HCT116 (cell line): ENCODE data around the gene FMOD. TPM values are rescaled to one million over a fixed set of nuclear protein-coding genes. Genes with fewer than 3 reads are reported as not detected.

ENCODE experiments used
- ATAC-seq: fragments of 200-7000 bp; cut with Tn5 transposase; 2 replicates; pipeline ENCODE4 v1.9.1; 2020; ENCODE audit warnings: mild to moderate bottlenecking, moderate library complexity
- BruUV-seq: library from RNA; stranded (reverse); fragments of 400-500 nt; replicated peaks from 2 replicates; lab custom pipeline; 2021; lab: Mats Ljungman, UMichigan
- CTCF ChIA-PET: fragments of 300-600 bp; sonication (Branson Sonifier 250); formaldehyde crosslinking; loops from one replicate; lab custom pipeline; 2021; ENCODE audit warnings: antibody characterized with exemption; lab: Charles Lee
- POLR2A ChIA-PET: fragments of 300-600, 350-600 bp; sonication (Branson Sonifier 250); formaldehyde crosslinking; loops from one replicate; lab custom pipeline; 2021; ENCODE audit warnings: antibody characterized with exemption; lab: Charles Lee
- RAD21 ChIA-PET, 2 experiments: fragments of 300-600 bp; sonication (Branson Sonifier 250); formaldehyde crosslinking; loops; one replicate each; lab custom pipeline; 2023; ENCODE audit warnings: low total read pairs in 2 of 2; ENCODE audit not compliant: uncharacterized antibody in 2 of 2, unreplicated experiment in 2 of 2, low non-redundant PET in 1 of 2; lab: Charles Lee
- DNase-seq: peaks from one replicate; pipeline ENCODE4 v3.0.0-alpha.2; 2010; ENCODE audit warnings: low read depth, low spot score
- H2AFZ ChIP-seq: fragments of 200-600 bp; shearing (Covaris generic), sonication (generic); 2 replicates; pipeline ENCODE4 v1.6.1; 2017; ENCODE audit warnings: low read depth, mixed run types, mixed read lengths, antibody characterized with exemption, low read length; ENCODE audit not compliant: poor library complexity, severe bottlenecking
- H3K27ac ChIP-seq: 2 replicates; pipeline ENCODE4 v1.5.1; 2012; ENCODE audit warnings: low read depth, low read length
- H3K27me3 ChIP-seq: fragments of 200-600 bp; sonication (generic); 2 replicates; pipeline ENCODE4 v1.6.1; 2016; ENCODE audit warnings: mixed run types, low read length, mixed read lengths; ENCODE audit not compliant: insufficient read depth
- H3K36me3 ChIP-seq, 2 experiments: fragments of 200-500 bp in 1 of 2; fragments of 200-600 bp in 1 of 2; sonication (Bioruptor generic) in 1 of 2; sonication (generic) in 1 of 2; 2 replicates each; pipeline versions ENCODE4 v1.5.1 to v1.6.1; 2014 to 2016; ENCODE audit warnings: low read length in 2 of 2, inconsistent platforms in 1 of 2, mixed read lengths in 1 of 2, mixed run types in 1 of 2; ENCODE audit not compliant: insufficient read depth in 2 of 2, control insufficient read depth in 1 of 2
- H3K4me1 ChIP-seq, 2 experiments: fragments of 200-600 bp in 1 of 2; sonication (generic) in 1 of 2; 2 replicates each; pipeline versions ENCODE4 v1.5.1 to v1.6.1; 2012 to 2017; ENCODE audit warnings: low read length in 2 of 2, inconsistent platforms in 1 of 2, mild to moderate bottlenecking in 1 of 2, mixed read lengths in 1 of 2, mixed run types in 1 of 2, moderate library complexity in 1 of 2; ENCODE audit not compliant: insufficient read depth in 2 of 2, control insufficient read depth in 1 of 2
- H3K4me2 ChIP-seq: fragments of 200-600 bp; sonication (generic); 2 replicates; pipeline ENCODE4 v1.6.1; 2017; ENCODE audit warnings: mixed run types, low read length, mixed read lengths
- H3K4me3 ChIP-seq, 2 experiments: fragments of 200-600 bp in 1 of 2; sonication (generic) in 1 of 2; replicated peaks in 1 of 2; 2 replicates each; pipeline ENCODE4 v1.5.1; 2011 to 2016; ENCODE audit warnings: low read length in 2 of 2, control low read depth in 1 of 2, low read depth in 1 of 2, mild to moderate bottlenecking in 1 of 2, mixed read lengths in 1 of 2, mixed run types in 1 of 2
- H3K79me2 ChIP-seq: fragments of 200-600 bp; sonication (generic); 2 replicates; pipeline ENCODE4 v1.6.1; 2017; ENCODE audit warnings: mild to moderate bottlenecking, mixed run types, low read length, moderate library complexity, mixed read lengths; ENCODE audit not compliant: insufficient read depth
- H3K9ac ChIP-seq: fragments of 200-600 bp; sonication (generic); 2 replicates; pipeline ENCODE4 v1.6.1; 2016; ENCODE audit warnings: low read length, mixed read lengths
- H3K9me2 ChIP-seq: fragments of 200-600 bp; sonication (generic), shearing (Covaris generic); 2 replicates; pipeline ENCODE4 v1.6.1; 2017; ENCODE audit warnings: mixed run types, mild to moderate bottlenecking, moderate library complexity; ENCODE audit not compliant: insufficient read depth
- H3K9me3 ChIP-seq, 2 experiments: fragments of 200-500 bp in 1 of 2; fragments of 200-600 bp in 1 of 2; sonication (Bioruptor generic) in 1 of 2; sonication (generic) in 1 of 2; 2 replicates each; pipeline ENCODE4 v1.6.1; 2014 to 2017; ENCODE audit warnings: low read length in 2 of 2, mixed read lengths in 2 of 2, inconsistent platforms in 1 of 2, low read depth in 1 of 2, mild to moderate bottlenecking in 1 of 2, mixed run types in 1 of 2, moderate library complexity in 1 of 2; ENCODE audit not compliant: control insufficient read depth in 1 of 2, insufficient read depth in 1 of 2
- H4K20me1 ChIP-seq: fragments of 200-600 bp; sonication (generic), shearing (Covaris generic); 2 replicates; pipeline ENCODE4 v1.6.1; 2017; ENCODE audit warnings: mixed run types, mild to moderate bottlenecking, moderate library complexity; ENCODE audit not compliant: insufficient read depth
- ATF3 ChIP-seq: IDR thresholded peaks from 2 replicates; pipeline ENCODE4 v1.6.1; 2012
- CBX3 ChIP-seq: IDR thresholded peaks from 2 replicates; pipeline ENCODE4 v1.6.1; 2012; ENCODE audit warnings: low read depth
- CEBPB ChIP-seq: IDR thresholded peaks from 2 replicates; pipeline ENCODE4 v1.6.1; 2012; ENCODE audit warnings: low read depth
- CTCF ChIP-seq, 3 experiments: fragments of 200-600 bp in 1 of 3; sonication (generic) in 1 of 3; IDR thresholded peaks in 2 of 3; conservative IDR thresholded peaks in 1 of 3; 2 replicates each; pipeline ENCODE4 v1.5.1; 2012 to 2017; ENCODE audit warnings: low read depth in 2 of 3, low read length in 2 of 3, antibody characterized with exemption in 1 of 3, borderline replicate concordance in 1 of 3, control low read depth in 1 of 3, mild to moderate bottlenecking in 1 of 3, mixed read lengths in 1 of 3, mixed run types in 1 of 3, moderate library complexity in 1 of 3; ENCODE audit not compliant: insufficient read depth in 1 of 3
- EGR1 ChIP-seq: IDR thresholded peaks from 2 replicates; pipeline ENCODE4 v1.6.1; 2012; ENCODE audit warnings: low read depth
- ELF1 ChIP-seq: IDR thresholded peaks from 2 replicates; pipeline ENCODE4 v1.6.1; 2012; ENCODE audit warnings: low read depth, borderline replicate concordance
- EZH2 ChIP-seq: fragments of 200-600 bp; sonication (generic); IDR thresholded peaks from 2 replicates; pipeline ENCODE4 v1.6.1; 2017; ENCODE audit warnings: antibody characterized with exemption, mixed run types
- EZH2phosphoT487 ChIP-seq: fragments of 200-600 bp; IDR thresholded peaks from 2 replicates; pipeline ENCODE4 v1.6.1; 2018; ENCODE audit warnings: antibody characterized with exemption, borderline replicate concordance
- FOSL1 ChIP-seq: IDR thresholded peaks from 2 replicates; pipeline ENCODE4 v1.6.1; 2012; ENCODE audit warnings: low read depth
- JUND ChIP-seq: IDR thresholded peaks from 2 replicates; pipeline ENCODE4 v1.6.1; 2012
- POLR2A ChIP-seq: IDR thresholded peaks from 2 replicates; pipeline ENCODE4 v1.7.0; 2011; ENCODE audit warnings: borderline replicate concordance; ENCODE audit not compliant: insufficient read depth, insufficient read length; ENCODE audit errors: extremely low read depth
- POLR2AphosphoS5 ChIP-seq: IDR thresholded peaks from 2 replicates; pipeline ENCODE4 v1.6.1; 2011; ENCODE audit warnings: mild to moderate bottlenecking, low read depth, low read length, moderate library complexity
- SRF ChIP-seq: IDR thresholded peaks from 2 replicates; pipeline ENCODE4 v1.6.1; 2012; ENCODE audit warnings: low read depth
- ZFX ChIP-seq: fragments of 450-650 bp; IDR thresholded peaks from 2 replicates; pipeline ENCODE4 v1.6.1; 2017
- ZNF274 ChIP-seq: fragments of 200-500 bp; sonication (Bioruptor generic); IDR thresholded peaks from 2 replicates; pipeline ENCODE4 v1.6.1; 2014; ENCODE audit warnings: mild to moderate bottlenecking, low read depth, low read length, inconsistent platforms
- intact Hi-C: fragments of 100-400 bp; cut with micrococcal nuclease; formaldehyde crosslinking; loops from 2 replicates; pipeline ENCODE4 v1.10.0; 2022
- total RNA-seq: library from RNA; stranded (reverse); gene quantifications from one replicate; pipeline ENCODE4 v1.2.1, GENCODE V29; 2021; ENCODE audit not compliant: unreplicated experiment

The FMOD gene
- total RNA-seq, 1 experiment from 2014 or later, result not detected

GRCh38 chr1:203308923-203309331, 42.0 kb downstream of the FMOD start:
- peaks cover 12 to 23% of the 10 kb centered on the region in 2 experiments; a peak in 3 of 4 replicates for H3K4me1 ChIP-seq
- POLR2A ChIA-PET, result interaction anchor here (0.9 to 2.8 kb wide), 3 partner anchors 12 to 17 kb away, joined by 3 to 15 read pairs (median 3); no protein-coding TSS in a partner anchor
- no peaks in the 10 kb centered on the region for H3K27me3 ChIP-seq
- peaks cover 25% of the 10 kb centered on the region; the same call in 1 of the 2 replicates for H3K79me2 ChIP-seq
- RAD21 ChIA-PET, result no interaction called here
- DNase-seq (no peak), ATAC-seq (no peak)
- H3K36me3 ChIP-seq, result peaks cover 0 to 9% of the 10 kb centered on the region in 2 experiments; a peak in 2 of 4 replicates
- no peak overlapping the region for H3K27ac ChIP-seq
- no peak overlapping the region for H3K4me3 ChIP-seq
- TF ChIP-seq CTCF (IDR thresholded peaks at IDR 0.05 in 2 of 3, conservative IDR thresholded peaks at IDR 0.05 in 1 of 3; ENCODE audit: borderline replicate concordance in 1 of 3, insufficient read depth in 1 of 3, low read depth in 2 of 3, low read length in 2 of 3), result no peak
- no peak for TF ChIP-seq ZNF274
- no peak for TF ChIP-seq CEBPB
- H3K4me2 ChIP-seq, result no peak overlapping the region
- CTCF ChIA-PET, result no interaction called here
- BruUV-seq, result no TSS peak
- no peaks in the 10 kb centered on the region for H4K20me1 ChIP-seq
- no peaks in the 10 kb centered on the region for H3K9me2 ChIP-seq
- intact Hi-C loops, result no loop called here
- no peak overlapping the region for H3K9ac ChIP-seq
- H2AFZ ChIP-seq, result no peak overlapping the region
- H3K9me3 ChIP-seq, result no peaks in the 10 kb centered on the region

- no peak overlapping the region for H3K27ac ChIP-seq
- no peak overlapping the region for H3K4me3 ChIP-seq
- BruUV-seq, result no TSS peak
- ChIA-PET RAD21 (no interaction called here), CTCF (interaction anchor here (2.6 kb wide), 1 partner anchor 41 kb away, joined by 10 read pairs; no protein-coding TSS in a partner anchor), POLR2A (interaction anchor here (2.8 kb wide), 1 partner anchor 18 kb away, joined by 15 read pairs; no protein-coding TSS in a partner anchor)
- peaks cover 12 to 28% of the 10 kb centered on the region in 2 experiments; a peak in 3 of 4 replicates for H3K4me1 ChIP-seq
- peaks cover 25% of the 10 kb centered on the region; the same call in 1 of the 2 replicates for H3K79me2 ChIP-seq
- H3K9ac ChIP-seq, result no peak overlapping the region
- ATAC-seq (no peak), DNase-seq (no peak)
- no peak overlapping the region for H2AFZ ChIP-seq
- no peaks in the 10 kb centered on the region for H3K9me2 ChIP-seq
- no peaks in the 10 kb centered on the region for H3K9me3 ChIP-seq
- no peak overlapping the region for H3K4me2 ChIP-seq
- H3K36me3 ChIP-seq, result peaks cover 0 to 9% of the 10 kb centered on the region in 2 experiments; a peak in 2 of 4 replicates
- intact Hi-C loops, result no loop called here
- H4K20me1 ChIP-seq, result no peaks in the 10 kb centered on the region
- no peaks in the 10 kb centered on the region for H3K27me3 ChIP-seq
- TF ChIP-seq ATF3 (no peak), JUND (no peak), CBX3 (no peak), EGR1 (no peak), EZH2phosphoT487 (no peak), EZH2 (no peak), POLR2AphosphoS5 (no peak), SRF (no peak), POLR2A (no peak), FOSL1 (no peak), ZNF274 (no peak), ZFX (no peak), CTCF (IDR thresholded peaks at IDR 0.05 in 2 of 3, conservative IDR thresholded peaks at IDR 0.05 in 1 of 3; ENCODE audit: borderline replicate concordance in 1 of 3, insufficient read depth in 1 of 3, low read depth in 2 of 3, low read length in 2 of 3) (no peak), ELF1 (no peak)
Observed at GRCh38 chr1:203308328-203308922, 42.5 kb downstream of the FMOD start.
